HG03135 (cell line): Measurements from ENCODE around the gene TMEM72.

ENCODE experiments used
- ATAC-seq: cut with Tn5 transposase; IDR thresholded peaks from one replicate; pipeline ENCODE4 v1.9.1; 2021; ENCODE audit warnings: mild to moderate bottlenecking, moderate library complexity; ENCODE audit not compliant: unreplicated experiment

Gene TMEM72

GRCh38 chr10:44965651-44966097 is 54.5 kb downstream of the TMEM72 start:
- ATAC-seq: no peak

- ATAC-seq: no peak
Measured at GRCh38 chr10:44966129-44966815, 55.1 kb downstream of the TMEM72 start.

- ATAC-seq: no peak
Measured at GRCh38 chr10:44966816-44967509, 55.8 kb downstream of the TMEM72 start.

DNA sequence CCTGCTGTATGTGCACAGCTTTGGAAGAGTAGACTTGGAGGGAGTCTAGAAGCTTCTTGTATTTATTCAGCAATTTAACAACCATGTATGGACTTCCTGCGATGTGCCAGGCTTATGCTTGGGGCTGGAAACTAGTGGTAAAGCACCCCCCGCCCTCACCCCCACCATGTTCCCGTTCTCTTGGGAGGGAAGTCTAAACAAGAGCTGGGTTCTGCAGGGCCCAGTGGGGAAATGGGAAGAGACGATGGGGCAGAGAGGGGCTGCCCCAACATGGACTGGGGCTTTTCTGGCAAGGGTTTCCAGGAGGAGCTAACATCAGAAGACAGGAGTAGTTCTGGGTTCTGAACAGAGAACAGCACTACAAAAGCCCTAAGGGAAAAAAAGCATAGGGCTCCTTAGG is 56.5 kb downstream of the TMEM72 start:
- no peak for ATAC-seq

DNA sequence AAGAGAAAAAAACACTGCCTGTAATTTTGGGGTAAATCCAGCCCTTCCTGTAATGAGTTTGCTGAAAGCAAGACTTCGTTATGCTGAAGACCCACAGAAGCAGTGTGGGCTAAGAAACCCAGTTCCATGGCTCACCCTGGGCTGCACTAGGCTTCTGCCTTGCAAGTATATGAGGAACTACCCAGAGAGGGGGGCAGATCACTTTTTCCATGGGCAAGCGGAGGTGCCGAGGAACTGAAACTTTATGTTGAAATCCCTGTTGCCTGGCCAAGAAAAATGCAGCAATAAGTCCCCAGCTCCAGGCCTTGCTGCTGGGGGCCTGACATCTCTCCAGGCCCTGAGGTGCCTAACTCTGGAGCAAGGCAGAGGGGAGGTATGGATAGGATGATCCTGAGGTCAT is 57.0 kb downstream of the TMEM72 start:
- ATAC-seq: no peak

DNA sequence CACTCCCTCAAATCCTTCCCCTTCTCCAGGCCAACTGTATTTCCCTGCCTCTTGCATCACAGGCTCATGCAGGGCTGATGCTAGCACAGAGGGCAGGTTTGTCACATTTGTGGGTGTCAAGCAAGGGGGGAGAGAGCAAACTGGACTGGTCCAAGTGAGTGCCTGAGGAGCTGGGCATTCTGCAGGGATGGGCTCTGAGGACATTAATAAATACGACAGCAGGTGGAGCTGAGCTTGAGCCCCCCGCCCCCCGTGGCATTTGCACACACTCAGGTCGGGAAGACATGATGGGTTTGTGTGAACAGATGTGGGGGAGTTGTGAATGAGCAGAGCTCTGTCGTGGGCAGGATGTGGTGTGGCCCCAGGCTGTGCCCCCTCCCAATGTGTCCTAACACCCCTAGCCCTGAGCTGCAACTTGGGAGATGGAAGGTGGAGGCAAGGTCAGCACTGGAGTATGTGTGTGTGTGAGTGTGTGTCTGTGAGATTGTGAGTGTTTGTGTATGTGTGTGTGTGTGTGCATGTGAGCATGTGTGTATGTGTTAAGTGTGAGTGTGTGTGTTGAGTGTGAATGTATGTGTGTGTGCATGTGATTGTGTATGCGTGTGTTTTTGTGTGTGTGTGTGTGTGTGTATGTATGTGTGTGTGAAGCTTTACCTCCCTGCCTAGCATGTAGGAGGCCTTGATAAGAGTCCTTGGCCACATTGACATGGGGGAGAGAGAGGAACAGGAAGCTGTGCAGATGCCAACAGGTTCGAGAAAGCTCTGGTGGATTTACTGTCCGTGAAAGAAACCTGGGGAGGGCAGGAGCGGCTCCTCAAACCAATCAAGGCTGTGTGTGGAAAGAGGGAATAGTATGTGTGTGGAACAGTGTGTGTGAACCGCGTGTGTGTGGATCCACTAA is 57.6 kb downstream of the TMEM72 start:
- no peak for ATAC-seq

GRCh38 chr10:44969854-44970253 is 58.7 kb downstream of the TMEM72 start:
- no peak for ATAC-seq

DNA sequence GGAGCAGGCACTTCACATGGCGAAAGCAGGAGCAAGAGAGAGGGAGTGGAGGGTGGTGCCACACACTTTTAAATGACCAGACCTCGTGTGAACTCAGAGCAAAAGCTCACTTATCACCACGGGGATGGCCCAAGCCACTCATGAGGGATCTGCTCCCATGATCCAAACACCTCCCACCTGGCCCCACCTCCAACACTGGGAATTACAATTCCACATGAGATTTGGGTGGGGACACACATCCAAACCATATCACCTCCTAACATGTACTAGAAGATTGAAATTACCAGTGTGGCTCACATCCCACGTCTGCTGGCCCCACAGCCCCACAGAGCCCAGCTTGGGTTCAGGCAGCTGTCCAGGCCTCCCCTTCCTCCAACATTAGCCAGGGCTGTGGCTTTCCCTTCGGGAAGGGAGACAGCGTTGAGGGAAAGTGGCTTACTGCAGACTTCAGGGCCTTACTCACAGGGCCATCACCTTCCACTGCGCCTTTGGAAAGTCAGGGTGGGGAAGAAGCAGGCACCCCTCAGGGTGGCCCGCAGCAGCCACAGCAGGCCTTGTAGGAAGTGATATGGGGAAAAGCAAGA is 59.8 kb downstream of the TMEM72 start:
- no peak for ATAC-seq

- no peak for ATAC-seq
Measured at GRCh38 chr10:44971434-44971833, 60.3 kb downstream of the TMEM72 start.

DNA sequence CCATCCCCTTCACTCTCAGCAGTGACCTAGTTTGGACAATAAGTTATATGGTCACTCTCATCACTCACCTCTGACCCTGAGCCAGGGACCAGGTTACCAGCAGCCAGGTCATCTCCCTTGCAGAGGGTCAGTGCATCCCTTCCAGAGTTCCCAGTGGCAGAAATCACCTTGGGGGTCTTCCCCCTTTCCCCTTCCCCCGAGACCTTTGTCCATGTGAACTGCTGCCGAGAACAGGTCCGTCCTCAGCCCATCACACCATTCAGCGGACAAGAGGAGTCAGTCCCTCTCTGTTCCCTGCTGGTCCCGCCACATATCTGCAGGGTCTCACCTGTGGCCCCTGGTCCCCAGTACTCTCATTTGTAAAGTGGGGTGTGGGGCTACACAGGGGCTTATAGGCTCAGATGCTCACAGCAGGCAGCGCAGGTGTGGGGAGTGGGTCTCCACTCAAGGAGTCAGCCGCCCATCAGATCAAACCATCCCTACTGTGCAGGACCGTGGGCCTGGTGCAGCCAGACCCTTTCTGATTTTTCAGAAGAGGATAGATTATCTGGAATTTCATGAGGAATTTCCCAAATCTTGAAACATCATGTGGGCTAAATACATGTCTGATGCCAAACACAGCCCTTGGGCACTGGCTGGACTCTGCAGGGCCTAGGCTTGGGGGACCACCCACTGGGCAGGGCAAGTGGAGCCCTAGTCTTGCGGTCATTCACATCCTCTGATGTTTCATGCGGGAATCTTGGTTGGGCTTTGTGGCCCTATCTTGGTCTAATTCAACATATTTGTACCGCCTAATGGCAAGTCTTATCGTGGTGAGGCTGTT is 61.0 kb downstream of the TMEM72 start:
- no peak for ATAC-seq

GRCh38 chr10:44972874-44973306 is 61.8 kb downstream of the TMEM72 start:
- ATAC-seq: no peak

DNA sequence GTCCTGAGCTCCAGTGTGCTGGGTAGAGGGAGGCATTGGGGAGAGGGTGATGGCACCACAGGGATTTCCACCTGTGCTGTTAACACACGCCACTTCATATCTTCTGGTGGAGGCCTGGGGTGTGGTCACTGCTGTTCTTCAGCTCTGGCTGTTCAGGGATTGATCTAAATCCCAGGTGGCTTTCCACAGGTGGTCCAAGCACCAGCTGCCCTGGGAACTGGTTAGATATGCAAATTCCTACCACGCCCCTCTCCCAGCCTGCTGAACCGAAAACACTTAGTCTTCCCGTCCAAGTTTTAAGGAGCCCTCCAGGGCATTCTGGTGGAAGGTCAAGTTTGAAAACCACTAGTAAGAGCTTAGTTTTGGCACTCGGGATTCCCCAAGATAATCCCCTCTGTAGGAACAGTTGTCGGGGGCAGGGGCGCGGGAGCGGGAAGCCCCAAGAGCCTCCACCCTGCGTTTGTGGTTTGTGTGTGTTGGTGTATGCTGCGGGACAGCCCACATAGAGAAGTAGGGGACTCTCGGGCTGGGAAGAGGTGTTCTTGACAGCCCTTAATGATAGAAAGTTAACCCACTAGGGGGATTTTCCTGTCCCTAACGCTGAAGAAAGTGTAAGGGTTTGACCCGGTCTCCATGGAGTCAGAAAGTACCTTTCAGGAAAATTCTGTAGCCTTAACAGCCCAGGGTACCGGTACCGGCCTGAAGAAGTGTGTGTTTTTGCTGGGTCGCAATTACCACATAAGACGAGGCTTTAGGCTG is 62.4 kb downstream of the TMEM72 start:
- ATAC-seq: no peak

GRCh38 chr10:44974082-44974627 is 63.0 kb downstream of the TMEM72 start:
- ATAC-seq: no peak

GRCh38 chr10:44974628-44975430 is 63.7 kb downstream of the TMEM72 start:
- ATAC-seq: peak; percentile 72

GRCh38 chr10:44975431-44976331 is 64.5 kb downstream of the TMEM72 start:
- no peak for ATAC-seq

- no peak for ATAC-seq
Measured at GRCh38 chr10:44976352-44977198, 65.4 kb downstream of the TMEM72 start.
